KOPT-K1 (cell line): ENCODE measurements around the gene FBXO2.
"Not testable (repeated sequence)": the region's sequence is repeated elsewhere in the genome, so short reads cannot be mapped to it uniquely, and the experiment has no call there.

ENCODE experiments used
- H3K27ac ChIP-seq: fragments of 200-600 bp; sonication (generic); 2 replicates; pipeline ENCODE4 v1.5.1; 2016; ENCODE audit warnings: antibody characterized with exemption, mild to moderate bottlenecking, low read depth, low read length; ENCODE audit not compliant: poor library complexity, severe bottlenecking
- H3K36me3 ChIP-seq: fragments of 200-600 bp; sonication (generic); 2 replicates; pipeline ENCODE4 v1.5.1; 2017; ENCODE audit warnings: antibody characterized with exemption, mild to moderate bottlenecking, low read length, moderate library complexity; ENCODE audit not compliant: insufficient read depth
- H3K9me3 ChIP-seq: fragments of 200-600 bp; sonication (generic); 2 replicates; pipeline ENCODE4 v1.5.1; 2017; ENCODE audit warnings: antibody characterized with exemption, low read length, mild to moderate bottlenecking; ENCODE audit not compliant: insufficient read depth, poor library complexity, severe bottlenecking

FBXO2 gene

GRCh38 chr1:11650331-11650991, 3.8 kb downstream of the FBXO2 start:
- H3K9me3 ChIP-seq = no peaks in the 10 kb centered on the region
- no peaks in the 10 kb centered on the region for H3K36me3 ChIP-seq
- H3K27ac ChIP-seq = no peak overlapping the region

- no peak overlapping the region for H3K27ac ChIP-seq
- H3K36me3 ChIP-seq = no peaks in the 10 kb centered on the region
- H3K9me3 ChIP-seq = no peaks in the 10 kb centered on the region
Observed at GRCh38 chr1:11649624-11650330, 4.5 kb downstream of the FBXO2 start.

- no peaks in the 10 kb centered on the region for H3K9me3 ChIP-seq
- no peaks in the 10 kb centered on the region for H3K36me3 ChIP-seq
- H3K27ac ChIP-seq = no peak overlapping the region
Observed at GRCh38 chr1:11649237-11649623, 5.0 kb downstream of the FBXO2 start.

- Histone ChIP-seq H3K27ac (no peak overlapping the region), H3K9me3 (no peaks in the 10 kb centered on the region), H3K36me3 (no peaks in the 10 kb centered on the region)
Observed at GRCh38 chr1:11648732-11649158, 5.5 kb downstream of the FBXO2 start.

GRCh38 chr1:11648039-11648438, 6.2 kb downstream of the FBXO2 start:
- no peaks in the 10 kb centered on the region for H3K36me3 ChIP-seq
- no peaks in the 10 kb centered on the region for H3K9me3 ChIP-seq
- H3K27ac ChIP-seq = no peak overlapping the region

GRCh38 chr1:11647333-11647732, 6.9 kb downstream of the FBXO2 start:
- Histone ChIP-seq H3K9me3 (no peaks in the 10 kb centered on the region), H3K36me3 (no peaks in the 10 kb centered on the region), H3K27ac (no peak overlapping the region)

- Histone ChIP-seq H3K27ac (no peak overlapping the region), H3K36me3 (no peaks in the 10 kb centered on the region), H3K9me3 (no peaks in the 10 kb centered on the region)
Observed at GRCh38 chr1:11646317-11646716, 7.9 kb downstream of the FBXO2 start.

- no peak overlapping the region for H3K27ac ChIP-seq
- H3K9me3 ChIP-seq = no peaks in the 10 kb centered on the region
- no peaks in the 10 kb centered on the region for H3K36me3 ChIP-seq
Observed at GRCh38 chr1:11645670-11646265, 8.5 kb downstream of the FBXO2 start.

GRCh38 chr1:11645270-11645669, 9.0 kb downstream of the FBXO2 start:
- Histone ChIP-seq H3K9me3 (no peaks in the 10 kb centered on the region), H3K27ac (no peak overlapping the region), H3K36me3 (no peaks in the 10 kb centered on the region)

GRCh38 chr1:11643782-11644181, 10.4 kb downstream of the FBXO2 start:
- Histone ChIP-seq H3K27ac (no peak overlapping the region), H3K9me3 (no peaks in the 10 kb centered on the region), H3K36me3 (no peaks in the 10 kb centered on the region)

GRCh38 chr1:11642418-11643017, 11.7 kb downstream of the FBXO2 start:
- not testable (repeated sequence) for H3K27ac ChIP-seq, H3K9me3 ChIP-seq, H3K36me3 ChIP-seq

GRCh38 chr1:11641776-11642305, 12.4 kb downstream of the FBXO2 start:
- H3K27ac ChIP-seq = no peak overlapping the region
- no peaks in the 10 kb centered on the region for H3K9me3 ChIP-seq
- H3K36me3 ChIP-seq = no peaks in the 10 kb centered on the region

GRCh38 chr1:11640944-11641343, 13.3 kb downstream of the FBXO2 start:
- Histone ChIP-seq H3K36me3 (no peaks in the 10 kb centered on the region), H3K27ac (no peak overlapping the region), H3K9me3 (no peaks in the 10 kb centered on the region)

GRCh38 chr1:11640101-11640500, 14.1 kb downstream of the FBXO2 start:
- no peak overlapping the region for H3K27ac ChIP-seq
- no peaks in the 10 kb centered on the region for H3K9me3 ChIP-seq
- no peaks in the 10 kb centered on the region for H3K36me3 ChIP-seq

GRCh38 chr1:11639372-11639771, 14.9 kb downstream of the FBXO2 start:
- Histone ChIP-seq H3K36me3 (no peaks in the 10 kb centered on the region), H3K9me3 (no peaks in the 10 kb centered on the region), H3K27ac (no peak overlapping the region)
